WTC11 (cell line): ENCODE measurements around the gene LZTS2. TPM values are rescaled to one million over a fixed set of nuclear protein-coding genes. Genes with fewer than 3 reads are reported as not detected.

ENCODE experiments used
- ATAC-seq: fragments of 200-7000 bp; cut with Tn5 transposase; 2 replicates; pipeline ENCODE4 v1.10.0; 2021; ENCODE audit warnings: mild to moderate bottlenecking, moderate library complexity
- CTCF ChIA-PET: fragments of 300-600 bp; sonication (Branson Sonifier 250); formaldehyde crosslinking; loops from one replicate; lab custom pipeline; 2021; ENCODE audit warnings: antibody characterized with exemption; lab: Charles Lee
- POLR2A ChIA-PET: fragments of 350-600 bp; sonication (Branson Sonifier 250); formaldehyde crosslinking; loops from one replicate; lab custom pipeline; 2021; ENCODE audit warnings: antibody characterized with exemption; lab: Charles Lee
- DNase-seq: peaks from one replicate; pipeline ENCODE4 v3.0.0; 2021; ENCODE audit warnings: low spot score
- H3K27ac Mint-ChIP-seq: 2 replicates; pipeline ENCODE4 v1.8.0; 2021; ENCODE audit warnings: mixed read lengths
- H3K27me3 Mint-ChIP-seq: 2 replicates; pipeline ENCODE4 v1.8.0; 2021; ENCODE audit warnings: low read depth, mild to moderate bottlenecking, moderate library complexity, mixed read lengths
- H3K36me3 Mint-ChIP-seq: 2 replicates; pipeline ENCODE4 v1.8.0; 2021; ENCODE audit warnings: mixed read lengths
- H3K4me1 Mint-ChIP-seq: 2 replicates; pipeline ENCODE4 v1.8.0; 2022; ENCODE audit warnings: mixed read lengths
- H3K4me3 Mint-ChIP-seq: 2 replicates; pipeline ENCODE4 v1.8.0; 2021; ENCODE audit warnings: mild to moderate bottlenecking, moderate library complexity, mixed read lengths
- H3K9me3 Mint-ChIP-seq: 2 replicates; pipeline ENCODE4 v1.8.0; 2021; ENCODE audit warnings: mixed read lengths
- ESRRA ChIP-seq: sonication (generic); formaldehyde crosslinking; IDR thresholded peaks from 2 replicates; pipeline ENCODE4 v1.8.1; 2022; ENCODE audit warnings: mild to moderate bottlenecking, missing genetic modification reagents, borderline replicate concordance
- ETV6 ChIP-seq: sonication (generic); formaldehyde crosslinking; IDR thresholded peaks from 2 replicates; pipeline ENCODE4 v1.8.1; 2022; ENCODE audit warnings: mild to moderate bottlenecking, missing genetic modification reagents
- FOXJ3 ChIP-seq: sonication (generic); formaldehyde crosslinking; IDR thresholded peaks from 2 replicates; pipeline ENCODE4 v1.9.0; 2021; ENCODE audit warnings: missing genetic modification reagents, mild to moderate bottlenecking, borderline replicate concordance
- GABPB1 ChIP-seq: sonication (generic); formaldehyde crosslinking; IDR thresholded peaks from 2 replicates; pipeline ENCODE4 v1.8.1; 2023; ENCODE audit warnings: mild to moderate bottlenecking, missing genetic modification reagents
- PREB ChIP-seq: sonication (generic); formaldehyde crosslinking; IDR thresholded peaks from 2 replicates; pipeline ENCODE4 v1.8.1; 2022; ENCODE audit warnings: mild to moderate bottlenecking, missing genetic modification reagents, moderate library complexity, borderline replicate concordance
- SMAD4 ChIP-seq: sonication (generic); formaldehyde crosslinking; IDR thresholded peaks from 2 replicates; pipeline ENCODE4 v1.8.0; 2022; ENCODE audit warnings: mild to moderate bottlenecking, missing genetic modification reagents
- SP1 ChIP-seq: sonication (generic); formaldehyde crosslinking; conservative IDR thresholded peaks from 2 replicates; pipeline ENCODE4 v1.8.1; 2022; ENCODE audit warnings: missing genetic modification reagents
- total RNA-seq: library from RNA; stranded (reverse); gene quantifications from 3 replicates; pipeline ENCODE4 v1.2.3, GENCODE V29; 2021
- TF ChIP-seq, protein P1 (sequence below): fragments of 200-600 bp; IDR thresholded peaks from 2 replicates; pipeline ENCODE4 v1.8.0; 2022; ENCODE audit warnings: antibody characterized with exemption
- TF ChIP-seq, protein P2 (sequence below): sonication (generic); formaldehyde crosslinking; IDR thresholded peaks from 2 replicates; pipeline ENCODE4 v1.8.0; 2022; ENCODE audit warnings: mild to moderate bottlenecking, missing genetic modification reagents

The LZTS2 gene
- total RNA-seq, 1 experiment from 2014 or later, result 84.6 TPM

DNA sequence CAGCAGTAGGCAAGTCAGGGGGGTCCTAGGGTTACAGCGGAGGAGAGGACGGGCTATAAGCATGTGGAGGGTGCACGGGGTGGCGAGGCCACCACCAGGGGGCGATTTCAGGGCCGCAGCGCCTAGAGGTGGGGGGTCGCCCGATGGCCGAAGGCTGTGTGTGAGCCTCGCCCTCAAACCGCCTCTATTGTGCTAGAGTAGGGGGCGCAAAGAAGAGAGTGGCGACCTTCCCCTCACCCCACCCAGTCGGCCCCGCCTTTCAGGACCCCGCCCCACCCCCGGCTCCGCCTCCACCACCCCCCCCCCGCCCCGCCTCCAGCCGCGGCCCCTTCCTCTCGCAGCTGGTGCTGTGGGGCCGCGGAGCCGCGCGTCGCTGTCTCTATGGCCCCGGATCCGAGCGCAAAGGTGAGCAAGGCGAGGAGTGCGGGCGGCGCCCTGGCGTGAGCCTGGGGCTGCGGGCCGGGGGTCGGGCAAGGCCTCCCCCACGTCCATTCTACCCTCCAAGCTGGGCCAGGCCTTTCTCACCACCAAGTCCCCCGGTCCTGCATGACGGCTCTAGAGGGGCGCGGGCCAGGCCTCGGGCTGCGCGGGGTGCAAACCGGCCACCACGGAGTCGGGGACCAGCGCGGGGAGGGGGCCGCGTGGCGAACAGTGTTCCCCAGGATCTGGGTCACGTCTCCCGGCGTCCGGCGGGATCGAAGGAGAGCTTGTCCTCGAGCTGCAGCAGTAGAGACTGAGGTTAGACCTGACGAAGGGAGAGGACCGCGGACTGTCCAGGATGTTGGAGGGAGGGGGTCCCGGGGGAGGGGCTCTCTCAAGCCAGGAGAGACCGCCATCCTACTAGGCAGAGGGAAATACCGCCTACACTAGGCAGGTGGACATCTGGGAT lies 30.2 kb upstream of the LZTS2 start, which contains the start of gene SEMA4G:
Gene SEMA4G, plus strand, starts transcription at position 318 of the 889 bp plus-strand sequence. CDS start 3,409 bp downstream, outside the sequence.
- H3K4me1 Mint-ChIP-seq, result peaks cover 31% of the 10 kb centered on the region
- POLR2A ChIA-PET, result no interaction called here
- CTCF ChIA-PET, result interaction anchor here (0.6 to 5.6 kb wide), 38 partner anchors 12 to 1268 kb away, joined by 3 to 41 read pairs (median 4); partner anchors contain the start of genes KAZALD1, LZTS2, MRPL43 and SLF2
- TF ChIP-seq, protein P1, sequence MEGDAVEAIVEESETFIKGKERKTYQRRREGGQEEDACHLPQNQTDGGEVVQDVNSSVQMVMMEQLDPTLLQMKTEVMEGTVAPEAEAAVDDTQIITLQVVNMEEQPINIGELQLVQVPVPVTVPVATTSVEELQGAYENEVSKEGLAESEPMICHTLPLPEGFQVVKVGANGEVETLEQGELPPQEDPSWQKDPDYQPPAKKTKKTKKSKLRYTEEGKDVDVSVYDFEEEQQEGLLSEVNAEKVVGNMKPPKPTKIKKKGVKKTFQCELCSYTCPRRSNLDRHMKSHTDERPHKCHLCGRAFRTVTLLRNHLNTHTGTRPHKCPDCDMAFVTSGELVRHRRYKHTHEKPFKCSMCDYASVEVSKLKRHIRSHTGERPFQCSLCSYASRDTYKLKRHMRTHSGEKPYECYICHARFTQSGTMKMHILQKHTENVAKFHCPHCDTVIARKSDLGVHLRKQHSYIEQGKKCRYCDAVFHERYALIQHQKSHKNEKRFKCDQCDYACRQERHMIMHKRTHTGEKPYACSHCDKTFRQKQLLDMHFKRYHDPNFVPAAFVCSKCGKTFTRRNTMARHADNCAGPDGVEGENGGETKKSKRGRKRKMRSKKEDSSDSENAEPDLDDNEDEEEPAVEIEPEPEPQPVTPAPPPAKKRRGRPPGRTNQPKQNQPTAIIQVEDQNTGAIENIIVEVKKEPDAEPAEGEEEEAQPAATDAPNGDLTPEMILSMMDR, result peak; percentile 59; the same call in 1 of the 2 replicates
- TF ChIP-seq SMAD4 (no peak), SP1 (peak; percentile 44), ETV6 (CRISPR knock-in tag) (0 out of 2 replicates have a peak, but pooled peaks have one; percentile 16), ESRRA (CRISPR knock-in tag) (peak; percentile 58; the same call in 1 of the 2 replicates)
- TF ChIP-seq, protein P2, sequence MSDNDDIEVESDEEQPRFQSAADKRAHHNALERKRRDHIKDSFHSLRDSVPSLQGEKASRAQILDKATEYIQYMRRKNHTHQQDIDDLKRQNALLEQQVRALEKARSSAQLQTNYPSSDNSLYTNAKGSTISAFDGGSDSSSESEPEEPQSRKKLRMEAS, result peak; percentile 68
- DNase-seq (peak; percentile 76), ATAC-seq (peak; percentile 84)
- no peak within 1 kb of the TSS for H3K27ac Mint-ChIP-seq
- H3K4me3 Mint-ChIP-seq, result peak within 1 kb of the TSS; percentile 74
- H3K36me3 Mint-ChIP-seq, result no peaks in the 10 kb centered on the region
- no peaks in the 10 kb centered on the region for H3K9me3 Mint-ChIP-seq
- no peaks in the 10 kb centered on the region; the same call in 1 of the 2 replicates for H3K27me3 Mint-ChIP-seq

DNA sequence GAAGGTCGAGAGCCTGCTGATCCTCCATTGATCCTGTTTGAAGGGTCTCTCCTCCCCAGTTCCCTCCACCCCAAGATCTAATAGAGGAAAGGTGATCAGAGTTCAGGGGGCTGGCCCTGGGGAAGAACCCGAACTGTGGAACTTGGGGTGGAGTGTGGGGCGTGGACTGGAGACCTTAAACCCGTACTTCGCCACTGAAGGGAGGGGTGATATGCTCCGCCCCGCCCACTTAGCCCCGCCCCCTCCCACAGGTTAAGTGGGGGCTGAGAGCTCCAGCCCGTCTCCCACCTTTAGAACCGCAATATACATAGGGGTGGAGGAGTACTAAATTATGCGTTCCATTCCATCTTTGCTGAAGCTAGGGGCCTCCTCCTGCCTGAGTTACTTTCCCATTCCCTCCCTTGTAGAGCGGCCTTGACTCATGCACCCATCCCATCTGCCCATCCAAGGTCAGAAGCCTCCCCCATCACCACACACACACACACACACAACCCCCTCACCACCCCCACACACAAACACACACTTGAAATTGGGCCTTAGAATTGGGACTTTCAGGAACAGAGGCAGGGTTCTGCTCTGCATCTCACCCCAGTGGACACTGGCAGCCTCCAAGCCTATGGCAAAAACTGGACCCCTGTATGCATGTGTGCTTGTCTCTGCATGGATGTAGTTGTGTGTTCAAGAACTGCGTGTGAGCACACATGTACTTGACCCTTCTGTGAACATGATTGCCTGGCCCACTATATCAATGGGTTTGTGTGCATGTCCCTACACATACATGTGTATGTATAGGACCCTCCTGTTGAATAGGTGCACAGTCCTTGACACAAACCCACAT lies 29.3 kb upstream of the LZTS2 start:
- DNase-seq (peak; percentile 66), ATAC-seq (peak; percentile 14)
- CTCF ChIA-PET, result interaction anchor here (0.7 to 5.6 kb wide), 17 partner anchors 15 to 400 kb away, joined by 3 to 41 read pairs (median 5); partner anchors contain the start of genes LZTS2 and MRPL43
- peak overlapping the region; percentile 74 for H3K4me3 Mint-ChIP-seq
- TF ChIP-seq FOXJ3 (CRISPR knock-in tag), result no peak
- H3K27ac Mint-ChIP-seq, result no peak overlapping the region
- POLR2A ChIA-PET, result no interaction called here
- H3K36me3 Mint-ChIP-seq, result no peaks in the 10 kb centered on the region
- no peaks in the 10 kb centered on the region; the same call in 1 of the 2 replicates for H3K27me3 Mint-ChIP-seq
- H3K4me1 Mint-ChIP-seq, result peaks cover 31% of the 10 kb centered on the region
- H3K9me3 Mint-ChIP-seq, result no peaks in the 10 kb centered on the region

GRCh38 chr10:100970914-100971811 lies 28.4 kb upstream of the LZTS2 start:
- DNase-seq, result no peak
- CTCF ChIA-PET, result interaction anchor here (0.8 to 2.7 kb wide), 5 partner anchors 26 to 96 kb away, joined by 3 to 30 read pairs (median 5); partner anchors contain the start of gene LZTS2
- POLR2A ChIA-PET, result no interaction called here

More at GRCh38 chr10:100970914-100971811, 28.4 kb upstream of the LZTS2 start:
- no peak for ATAC-seq
- Mint-ChIP-seq H3K27me3 (no peaks in the 10 kb centered on the region; the same call in 1 of the 2 replicates), H3K27ac (no peak overlapping the region), H3K4me1 (peaks cover 31% of the 10 kb centered on the region), H3K4me3 (peak overlapping the region; percentile 74; the same call in 1 of the 2 replicates), H3K36me3 (no peaks in the 10 kb centered on the region), H3K9me3 (no peaks in the 10 kb centered on the region)
- TF ChIP-seq PREB (CRISPR knock-in tag) (no peak), GABPB1 (peak; percentile 71; the same call in 1 of the 2 replicates)
